ACC112 (cell line): ENCODE results near the gene PTPN23.
"Not testable (repeated sequence)": the region's sequence is repeated elsewhere in the genome, so short reads cannot be mapped to it uniquely, and the experiment has no call there.

ENCODE experiments used
- H2AFZ ChIP-seq: fragments of 200-600 bp; sonication (generic); one replicate; pipeline ENCODE4 v1.6.0; 2017; ENCODE audit warnings: antibody characterized with exemption, low read length; ENCODE audit not compliant: unreplicated experiment
- H3K27ac ChIP-seq: fragments of 200-600 bp; sonication (generic); 2 replicates; pipeline ENCODE4 v1.5.1; 2014; ENCODE audit warnings: low read depth, mild to moderate bottlenecking, antibody characterized with exemption, low read length, moderate library complexity
- H3K27me3 ChIP-seq: fragments of 200-600 bp; sonication (generic); 2 replicates; pipeline ENCODE4 v1.6.1; 2014; ENCODE audit warnings: mild to moderate bottlenecking, antibody characterized with exemption, low read length, moderate library complexity, mixed read lengths; ENCODE audit not compliant: insufficient read depth
- H3K36me3 ChIP-seq: fragments of 200-600 bp; sonication (generic); 2 replicates; pipeline ENCODE4 v1.6.1; 2016; ENCODE audit warnings: mild to moderate bottlenecking, antibody characterized with exemption, low read length, moderate library complexity, mixed read lengths; ENCODE audit not compliant: insufficient read depth
- H3K4me1 ChIP-seq: fragments of 200-600 bp; sonication (generic); one replicate; pipeline ENCODE4 v1.6.1; 2016; ENCODE audit warnings: low read length, mixed read lengths; ENCODE audit not compliant: insufficient read depth, unreplicated experiment, control insufficient read depth
- H3K4me3 ChIP-seq: fragments of 200-600 bp; sonication (generic); 2 replicates; pipeline ENCODE4 v1.5.1; 2014; ENCODE audit warnings: mild to moderate bottlenecking, low read depth, low read length
- H3K79me2 ChIP-seq: fragments of 200-600 bp; sonication (generic); one replicate; pipeline ENCODE4 v1.6.0; 2016; ENCODE audit warnings: low read length; ENCODE audit not compliant: control insufficient read depth, unreplicated experiment, insufficient read depth

Gene PTPN23

GRCh38 chr3:47443611-47443995 lies 62.8 kb downstream of the PTPN23 start:
- peak overlapping the region; percentile 8; the same call in 1 of the 2 replicates for H3K27ac ChIP-seq
- H3K4me3 ChIP-seq, result no peak overlapping the region
- no peak overlapping the region for H2AFZ ChIP-seq
- peaks cover 15% of the 10 kb centered on the region for H3K79me2 ChIP-seq
- H3K27me3 ChIP-seq, result no peaks in the 10 kb centered on the region
- no peaks in the 10 kb centered on the region for H3K36me3 ChIP-seq
- peaks cover 4% of the 10 kb centered on the region for H3K4me1 ChIP-seq

GRCh38 chr3:47444103-47444502 lies 63.3 kb downstream of the PTPN23 start:
- peaks cover 4% of the 10 kb centered on the region for H3K4me1 ChIP-seq
- no peak overlapping the region for H2AFZ ChIP-seq
- peaks cover 15% of the 10 kb centered on the region for H3K79me2 ChIP-seq
- no peaks in the 10 kb centered on the region for H3K27me3 ChIP-seq
- peak overlapping the region; percentile 8; the same call in 1 of the 2 replicates for H3K27ac ChIP-seq
- no peaks in the 10 kb centered on the region for H3K36me3 ChIP-seq
- no peak overlapping the region for H3K4me3 ChIP-seq

DNA sequence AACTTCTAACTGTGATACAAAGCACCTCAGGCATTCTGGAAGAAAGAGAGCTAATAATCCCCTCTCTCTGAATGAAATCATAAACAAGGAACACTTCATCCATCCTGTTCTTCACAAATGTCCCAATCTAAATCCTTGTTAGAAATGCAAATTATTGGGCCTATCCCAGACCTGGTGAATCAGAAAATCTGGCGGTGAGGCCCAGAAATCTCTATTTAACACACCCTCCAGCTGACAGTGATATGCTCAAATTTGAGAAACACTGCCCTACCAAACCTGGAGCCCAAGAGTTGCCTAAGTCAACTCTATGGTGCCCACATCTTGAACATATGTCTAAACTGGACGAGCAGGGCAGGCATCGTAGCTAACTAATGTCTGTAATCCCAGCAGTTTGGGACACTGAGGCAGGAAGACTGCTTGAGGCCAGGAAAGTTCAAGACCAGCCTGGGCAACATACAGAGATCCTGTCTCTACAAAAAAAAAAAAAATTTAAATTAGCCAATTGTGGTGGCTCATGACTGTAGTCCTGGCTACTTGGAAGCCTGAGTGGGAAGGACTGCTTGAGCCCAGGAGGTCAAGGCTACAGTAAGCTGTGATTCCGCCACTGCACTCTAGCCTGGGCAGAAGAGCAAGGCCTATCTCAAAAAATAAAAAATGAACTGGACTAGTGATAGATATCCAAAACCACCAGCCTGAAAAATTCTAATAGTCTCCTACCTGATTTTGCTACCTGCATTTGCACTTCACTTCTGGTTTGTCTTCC lies 71.8 kb downstream of the PTPN23 start:
- H3K79me2 ChIP-seq, result peaks cover 16% of the 10 kb centered on the region
- H3K4me1 ChIP-seq, result no peaks in the 10 kb centered on the region
- H2AFZ ChIP-seq, result no peak overlapping the region
- no peaks in the 10 kb centered on the region for H3K36me3 ChIP-seq
- H3K27ac ChIP-seq, result no peak overlapping the region
- H3K27me3 ChIP-seq, result no peaks in the 10 kb centered on the region
- H3K4me3 ChIP-seq, result no peak overlapping the region

GRCh38 chr3:47455806-47456452 lies 75.1 kb downstream of the PTPN23 start:
- no peak overlapping the region for H2AFZ ChIP-seq
- no peak overlapping the region for H3K4me3 ChIP-seq
- peaks cover 20% of the 10 kb centered on the region for H3K79me2 ChIP-seq
- H3K27me3 ChIP-seq, result no peaks in the 10 kb centered on the region
- no peak overlapping the region for H3K27ac ChIP-seq
- no peaks in the 10 kb centered on the region for H3K36me3 ChIP-seq
- no peaks in the 10 kb centered on the region for H3K4me1 ChIP-seq

DNA sequence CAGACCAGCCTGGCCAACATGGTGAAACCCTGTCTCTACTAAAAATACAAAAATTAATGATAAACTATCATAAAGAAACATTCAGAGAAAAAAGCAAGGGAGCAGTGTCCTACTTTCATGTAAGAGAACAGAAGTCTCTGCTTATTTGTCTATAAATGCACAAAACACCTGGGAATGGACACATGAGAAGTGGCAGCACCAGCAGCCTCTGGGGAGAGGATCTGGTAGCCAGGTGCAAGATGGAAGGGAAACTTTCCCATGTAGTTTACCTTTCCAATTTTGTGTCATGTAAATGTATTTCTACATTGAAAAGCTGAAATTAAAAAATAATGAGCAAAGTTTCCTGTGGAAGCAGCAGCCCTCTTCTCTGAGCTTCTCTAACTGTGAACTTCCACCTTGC lies 76.2 kb downstream of the PTPN23 start:
- Histone ChIP-seq H3K79me2 (peaks cover 28% of the 10 kb centered on the region), H3K36me3 (no peaks in the 10 kb centered on the region), H3K4me1 (no peaks in the 10 kb centered on the region), H3K27ac (no peak overlapping the region), H3K4me3 (no peak overlapping the region), H3K27me3 (no peaks in the 10 kb centered on the region), H2AFZ (no peak overlapping the region)

DNA sequence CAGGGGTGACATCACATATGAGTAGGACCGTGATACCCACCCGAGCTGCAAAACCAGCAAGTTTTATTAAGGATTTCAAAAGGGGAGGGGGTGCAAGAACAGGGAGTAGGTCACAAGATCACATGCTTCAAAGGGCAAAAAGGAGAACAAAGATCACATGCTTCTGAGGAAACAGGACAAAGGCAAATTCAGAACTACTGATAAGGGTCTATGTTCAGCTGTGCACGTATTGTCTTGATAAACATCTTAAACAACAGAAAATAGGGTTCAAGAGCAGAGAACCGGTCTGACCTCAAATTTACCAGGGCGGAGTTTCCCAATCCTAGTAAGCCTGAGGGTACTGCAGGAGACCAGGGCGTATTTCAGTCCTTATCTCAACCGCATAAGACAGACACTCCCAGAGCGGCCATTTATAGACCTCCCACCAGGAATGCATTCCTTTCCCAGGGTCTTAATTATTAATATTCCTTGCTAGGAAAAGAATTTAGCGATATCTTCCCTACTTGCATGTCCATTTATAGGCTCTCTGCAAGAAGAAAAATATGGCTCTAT lies 78.8 kb downstream of the PTPN23 start:
- H3K27me3 ChIP-seq, H3K27ac ChIP-seq, H3K36me3 ChIP-seq, H3K4me1 ChIP-seq, H2AFZ ChIP-seq, H3K4me3 ChIP-seq: not testable (repeated sequence)
- H3K79me2 ChIP-seq, result peaks cover 24% of the 10 kb centered on the region
